Common myeloid progenitor, CD34-positive (primary cell): ENCODE results near the gene TMPRSS4.
A peak's percentile ranks its signal among the peaks of the same experiment; 100 is the strongest.

Experiments
- CTCF ChIA-PET: fragments of 350-600 bp; sonication (Branson Sonifier 250); formaldehyde crosslinking; loops from one replicate; lab custom pipeline; 2021; ENCODE audit warnings: antibody characterized with exemption; lab: Charles Lee
- POLR2A ChIA-PET: fragments of 350-600 bp; sonication (Branson Sonifier 250); formaldehyde crosslinking; loops from one replicate; lab custom pipeline; 2021; ENCODE audit warnings: antibody characterized with exemption; lab: Charles Lee
- DNase-seq, 3 donors: peaks; one replicate each; pipeline versions ENCODE4 v3.0.0 to v3.0.0-alpha.2; 2013
- H3K27ac ChIP-seq, 2 experiments: 1 replicate in 1 of 2; 2 replicates in 1 of 2; pipeline ENCODE4 v1.7.0; 2013; ENCODE audit warnings: inconsistent platforms in 2 of 2, low read length in 2 of 2, mild to moderate bottlenecking in 2 of 2, low read depth in 1 of 2, moderate library complexity in 1 of 2; ENCODE audit not compliant: severe bottlenecking in 2 of 2, insufficient read depth in 1 of 2, poor library complexity in 1 of 2
- H3K27me3 ChIP-seq, 5 experiments: replicated peaks in 2 of 5; 1 replicate in 3 of 5; 2 replicates in 2 of 5; pipeline versions ENCODE4 v1.6.1 to v1.7.0; 2013; ENCODE audit warnings: low read length in 4 of 5, mild to moderate bottlenecking in 2 of 5, moderate library complexity in 2 of 5, inconsistent platforms in 1 of 5; ENCODE audit not compliant: insufficient read depth in 5 of 5, control insufficient read depth in 4 of 5
- H3K36me3 ChIP-seq, 4 experiments: 1 replicate in 2 of 4; 2 replicates in 2 of 4; pipeline versions ENCODE4 v1.6.1 to v1.7.0; 2013; ENCODE audit warnings: low read length in 3 of 4, control low read depth in 1 of 4, mild to moderate bottlenecking in 1 of 4; ENCODE audit not compliant: control insufficient read depth in 4 of 4, insufficient read depth in 4 of 4
- H3K4me1 ChIP-seq, 4 experiments: 1 replicate in 3 of 4; 2 replicates in 1 of 4; pipeline versions ENCODE4 v1.6.1 to v1.7.1; 2013; ENCODE audit warnings: low read length in 3 of 4, mild to moderate bottlenecking in 3 of 4, control low read depth in 1 of 4, inconsistent platforms in 1 of 4, moderate library complexity in 1 of 4; ENCODE audit not compliant: control insufficient read depth in 4 of 4, insufficient read depth in 4 of 4; ENCODE audit errors: control extremely low read depth in 1 of 4
- H3K4me3 ChIP-seq, 7 experiments: 1 replicate in 4 of 7; 2 replicates in 3 of 7; pipeline versions ENCODE4 v1.5.1 to v1.7.0; 2013; ENCODE audit warnings: mild to moderate bottlenecking in 7 of 7, low read length in 6 of 7, moderate library complexity in 6 of 7, inconsistent platforms in 2 of 7, low read depth in 2 of 7, control low read depth in 1 of 7; ENCODE audit not compliant: insufficient read depth in 4 of 7, control insufficient read depth in 1 of 7; ENCODE audit errors: extremely low read depth in 1 of 7
- H3K9me3 ChIP-seq, 5 experiments: 1 replicate in 4 of 5; 2 replicates in 1 of 5; pipeline versions ENCODE4 v1.6.1 to v1.7.1; 2013; ENCODE audit warnings: low read length in 4 of 5, mild to moderate bottlenecking in 2 of 5, inconsistent platforms in 1 of 5, low read depth in 1 of 5, moderate library complexity in 1 of 5; ENCODE audit not compliant: control insufficient read depth in 4 of 5, insufficient read depth in 2 of 5; ENCODE audit errors: control extremely low read depth in 1 of 5
- WGBS: methylation state at CpG from one replicate; pipeline ENCODE4 v1.1.5; 2013; ENCODE audit not compliant: insufficient coverage; 5-methylcytosine and 5-hydroxymethylcytosine counted together

Gene TMPRSS4

GRCh38 chr11:118148240-118148639 is 71.4 kb downstream of the TMPRSS4 start:
- no peaks in the 10 kb centered on the region for H3K9me3 ChIP-seq
- no peaks in the 10 kb centered on the region for H3K36me3 ChIP-seq
- no peak overlapping the region for H3K4me3 ChIP-seq
- 95% methylated on average over 6 of the region's 8 CpGs for WGBS
- ChIA-PET CTCF (interaction anchor here (1.4 to 7.4 kb wide), 3 partner anchors 10 to 23 kb away, joined by 4 to 71 read pairs (median 4); no protein-coding TSS in a partner anchor), POLR2A (no interaction called here)
- peaks cover 0 to 25% (median 15%) of the 10 kb centered on the region in 4 experiments for H3K4me1 ChIP-seq
- no peak for DNase-seq
- H3K27me3 ChIP-seq, result peaks cover 0 to 29% (median 13%) of the 10 kb centered on the region in 5 experiments
- no peak overlapping the region for H3K27ac ChIP-seq

- Histone ChIP-seq H3K36me3 (no peaks in the 10 kb centered on the region), H3K27ac (no peak overlapping the region), H3K9me3 (no peaks in the 10 kb centered on the region), H3K4me3 (no peak overlapping the region), H3K4me1 (peaks cover 0 to 25% (median 19%) of the 10 kb centered on the region in 4 experiments), H3K27me3 (peaks cover 0 to 31% (median 15%) of the 10 kb centered on the region in 5 experiments)
- ChIA-PET POLR2A (no interaction called here), CTCF (interaction anchor here (1.5 to 7.4 kb wide), 3 partner anchors 15 to 22 kb away, joined by 4 to 71 read pairs (median 6); no protein-coding TSS in a partner anchor)
- WGBS, result 100% methylated on average over 1 of the region's 2 CpGs
- DNase-seq, result no peak
Observed at GRCh38 chr11:118148856-118149255, 72.0 kb downstream of the TMPRSS4 start.

- ChIA-PET CTCF (interaction anchor here (1.5 to 7.4 kb wide), 3 partner anchors 15 to 22 kb away, joined by 4 to 71 read pairs (median 6); no protein-coding TSS in a partner anchor), POLR2A (no interaction called here)
- peaks cover 0 to 36% (median 20%) of the 10 kb centered on the region in 5 experiments for H3K27me3 ChIP-seq
- no peaks in the 10 kb centered on the region for H3K36me3 ChIP-seq
- H3K4me1 ChIP-seq, result peaks cover 0 to 25% (median 19%) of the 10 kb centered on the region in 4 experiments
- no peaks in the 10 kb centered on the region for H3K9me3 ChIP-seq
- WGBS, result no CpG with 5 or more reads among the region's 1 CpG
- H3K4me3 ChIP-seq, result no peak overlapping the region
- H3K27ac ChIP-seq, result no peak overlapping the region
- DNase-seq, result no peak
Observed at GRCh38 chr11:118149493-118149892, 72.6 kb downstream of the TMPRSS4 start.

GRCh38 chr11:118151431-118151830 is 74.6 kb downstream of the TMPRSS4 start:
- H3K4me1 ChIP-seq, result peaks cover 0 to 20% (median 17%) of the 10 kb centered on the region in 4 experiments
- H3K27me3 ChIP-seq, result peaks cover 0 to 55% (median 28%) of the 10 kb centered on the region in 5 experiments
- ChIA-PET CTCF (interaction anchor here (1.2 kb wide), 1 partner anchor 20 kb away, joined by 3 read pairs; no protein-coding TSS in a partner anchor), POLR2A (no interaction called here)
- no peak overlapping the region for H3K4me3 ChIP-seq
- no peaks in the 10 kb centered on the region for H3K36me3 ChIP-seq
- WGBS, result 100% methylated on average over 1 of the region's 5 CpGs
- H3K9me3 ChIP-seq, result no peaks in the 10 kb centered on the region
- DNase-seq, result no peak
- H3K27ac ChIP-seq, result no peak overlapping the region

GRCh38 chr11:118152020-118152551 is 75.2 kb downstream of the TMPRSS4 start:
- CTCF ChIA-PET, result interaction anchor here (1.1 to 1.3 kb wide), 2 partner anchors 9 to 14 kb away, joined by 3 read pairs; no protein-coding TSS in a partner anchor
- H3K4me3 ChIP-seq, result peak overlapping the region in 3 of 7 experiments; percentile 59 to 74 (median 66)

GRCh38 chr11:118152552-118153471 is 75.9 kb downstream of the TMPRSS4 start, which contains the start of gene SCN4B:
Gene SCN4B (minus strand): TSS chr11:118152823. CDS start chr11:118152673, 150 bp downstream.
- 1% methylated on average over 60 of the region's 88 CpGs for WGBS
- Histone ChIP-seq H3K9me3 (no peaks in the 10 kb centered on the region), H3K27me3 (peaks cover 0 to 68% (median 38%) of the 10 kb centered on the region in 5 experiments), H3K27ac (no peak within 1 kb of the TSS), H3K4me3 (peak within 1 kb of the TSS; percentile 9 to 74 (median 59)), H3K36me3 (no peaks in the 10 kb centered on the region), H3K4me1 (peaks cover 0 to 24% (median 16%) of the 10 kb centered on the region in 4 experiments)
- POLR2A ChIA-PET, result interaction anchor here (0.9 kb wide), 1 partner anchor 112 kb away, joined by 3 read pairs; no protein-coding TSS in a partner anchor
- peak in 2 of 3 donors; percentile 20 to 41 for DNase-seq
- CTCF ChIA-PET, result interaction anchor here (0.8 to 1.3 kb wide), 6 partner anchors 8 to 136 kb away, joined by 3 read pairs; no protein-coding TSS in a partner anchor

More at GRCh38 chr11:118152020-118152551, 75.2 kb downstream of the TMPRSS4 start:
- WGBS, result 67% methylated on average over 8 of the region's 16 CpGs
- peaks cover 0 to 26% (median 19%) of the 10 kb centered on the region in 4 experiments for H3K4me1 ChIP-seq
- peaks cover 0 to 62% (median 32%) of the 10 kb centered on the region in 5 experiments for H3K27me3 ChIP-seq
- no peaks in the 10 kb centered on the region for H3K9me3 ChIP-seq
- no peaks in the 10 kb centered on the region for H3K36me3 ChIP-seq
- DNase-seq, result no peak
- POLR2A ChIA-PET, result interaction anchor here (0.9 kb wide), 1 partner anchor 113 kb away, joined by 3 read pairs; no protein-coding TSS in a partner anchor
- H3K27ac ChIP-seq, result no peak overlapping the region
